Stimulated activated CD4-positive, alpha-beta T cell treated with anti-CD3 and anti-CD28 coated beads, Interleukin-15, amount 100 ng/mL, for 48 hours (primary cell): ENCODE data around the gene ZNF512B.
"Not testable (repeated sequence)": the region's sequence is repeated elsewhere in the genome, so short reads cannot be mapped to it uniquely, and the experiment has no call there.

Source experiments
- DNase-seq, 2 donors: peaks; one replicate each; pipeline ENCODE4 v3.0.0-alpha.2; 2020; ENCODE audit warnings: low read depth in 2 of 2

ZNF512B gene

GRCh38 chr20:63978319-63979228 lies 8.8 kb upstream of the ZNF512B start:
- no peak for DNase-seq

GRCh38 chr20:63977739-63978276 lies 8.1 kb upstream of the ZNF512B start:
- DNase-seq, result peak in 1 of 2 donors; percentile 39

- no peak for DNase-seq
Measured at GRCh38 chr20:63976980-63977738, 7.4 kb upstream of the ZNF512B start.

GRCh38 chr20:63976511-63976910 lies 6.8 kb upstream of the ZNF512B start:
- DNase-seq, result not testable (repeated sequence)

GRCh38 chr20:63974402-63975200 lies 4.9 kb upstream of the ZNF512B start:
- DNase-seq, result no peak

GRCh38 chr20:63973636-63974401 lies 4.1 kb upstream of the ZNF512B start:
- peak in 1 of 2 donors; percentile 68 for DNase-seq

- no peak for DNase-seq
Measured at GRCh38 chr20:63973160-63973479, 3.4 kb upstream of the ZNF512B start.

- DNase-seq, result no peak
Measured at GRCh38 chr20:63972312-63973159, 2.8 kb upstream of the ZNF512B start.

GRCh38 chr20:63971960-63972311 lies 2.2 kb upstream of the ZNF512B start:
- DNase-seq, result not testable (repeated sequence)

GRCh38 chr20:63970714-63971431 lies 1.1 kb upstream of the ZNF512B start:
- no peak for DNase-seq

- no peak for DNase-seq
Measured at GRCh38 chr20:63968928-63969760, 586 bp downstream of the ZNF512B start.

- DNase-seq, result no peak
Measured at GRCh38 chr20:63968136-63968927, 1.4 kb downstream of the ZNF512B start.

- no peak for DNase-seq
Measured at GRCh38 chr20:63967330-63968135, 2.2 kb downstream of the ZNF512B start.

GRCh38 chr20:63966944-63967322 lies 2.8 kb downstream of the ZNF512B start:
- DNase-seq, result no peak

- DNase-seq, result no peak
Measured at GRCh38 chr20:63966172-63966943, 3.4 kb downstream of the ZNF512B start.

- no peak for DNase-seq
Measured at GRCh38 chr20:63964412-63964811, 5.3 kb downstream of the ZNF512B start.
